CD4-positive, alpha-beta T cell treated with Interleukin-6 at 100 ng/mL for 8 hours (primary cell): ENCODE results near the gene EEFSEC.

Experiments
- DNase-seq: peaks from one replicate; pipeline ENCODE4 v3.0.0-alpha.2; 2020; ENCODE audit warnings: mixed read lengths, low spot score

EEFSEC gene, protein sequence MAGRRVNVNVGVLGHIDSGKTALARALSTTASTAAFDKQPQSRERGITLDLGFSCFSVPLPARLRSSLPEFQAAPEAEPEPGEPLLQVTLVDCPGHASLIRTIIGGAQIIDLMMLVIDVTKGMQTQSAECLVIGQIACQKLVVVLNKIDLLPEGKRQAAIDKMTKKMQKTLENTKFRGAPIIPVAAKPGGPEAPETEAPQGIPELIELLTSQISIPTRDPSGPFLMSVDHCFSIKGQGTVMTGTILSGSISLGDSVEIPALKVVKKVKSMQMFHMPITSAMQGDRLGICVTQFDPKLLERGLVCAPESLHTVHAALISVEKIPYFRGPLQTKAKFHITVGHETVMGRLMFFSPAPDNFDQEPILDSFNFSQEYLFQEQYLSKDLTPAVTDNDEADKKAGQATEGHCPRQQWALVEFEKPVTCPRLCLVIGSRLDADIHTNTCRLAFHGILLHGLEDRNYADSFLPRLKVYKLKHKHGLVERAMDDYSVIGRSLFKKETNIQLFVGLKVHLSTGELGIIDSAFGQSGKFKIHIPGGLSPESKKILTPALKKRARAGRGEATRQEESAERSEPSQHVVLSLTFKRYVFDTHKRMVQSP

DNA sequence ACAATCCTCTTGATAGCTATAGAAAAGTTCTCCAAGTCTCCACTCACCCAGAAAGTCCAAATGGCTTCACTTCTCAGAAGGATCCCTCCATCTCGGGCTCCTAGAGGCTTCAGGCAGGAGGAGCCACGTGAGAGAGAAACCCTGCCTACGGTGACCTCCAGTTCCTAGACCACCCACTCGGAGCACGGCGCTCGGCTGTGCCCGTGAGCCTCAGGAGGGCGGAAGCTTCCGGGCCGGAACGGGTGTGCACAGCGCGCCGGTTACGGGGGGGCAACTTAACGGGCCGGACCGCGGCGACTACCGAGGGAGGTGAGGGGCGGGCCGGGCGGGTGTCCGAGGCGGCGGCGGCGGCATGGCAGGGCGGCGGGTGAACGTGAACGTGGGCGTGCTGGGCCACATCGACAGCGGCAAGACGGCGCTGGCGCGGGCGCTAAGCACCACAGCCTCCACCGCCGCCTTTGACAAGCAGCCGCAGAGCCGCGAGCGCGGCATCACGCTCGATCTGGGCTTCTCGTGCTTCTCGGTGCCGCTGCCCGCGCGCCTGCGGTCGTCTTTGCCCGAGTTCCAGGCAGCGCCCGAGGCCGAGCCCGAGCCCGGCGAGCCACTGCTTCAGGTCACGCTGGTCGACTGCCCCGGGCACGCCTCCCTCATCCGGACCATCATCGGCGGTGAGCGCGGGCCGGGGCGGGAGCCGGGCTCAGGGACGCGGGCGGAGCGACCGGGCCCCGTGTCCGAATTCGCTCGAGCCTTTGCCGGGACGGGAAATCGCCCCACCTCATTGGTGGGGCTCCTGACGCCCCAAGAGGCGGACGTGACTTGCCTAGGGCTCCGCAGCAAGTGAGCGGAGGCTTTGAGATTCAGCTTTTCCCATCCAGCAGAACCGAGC, at the start of gene EEFSEC:
EEFSEC (plus strand) TSS at position 326 of the 886 bp plus-strand sequence; CDS start at position 353, 27 bp downstream.
- peak; percentile 77 for DNase-seq

DNA sequence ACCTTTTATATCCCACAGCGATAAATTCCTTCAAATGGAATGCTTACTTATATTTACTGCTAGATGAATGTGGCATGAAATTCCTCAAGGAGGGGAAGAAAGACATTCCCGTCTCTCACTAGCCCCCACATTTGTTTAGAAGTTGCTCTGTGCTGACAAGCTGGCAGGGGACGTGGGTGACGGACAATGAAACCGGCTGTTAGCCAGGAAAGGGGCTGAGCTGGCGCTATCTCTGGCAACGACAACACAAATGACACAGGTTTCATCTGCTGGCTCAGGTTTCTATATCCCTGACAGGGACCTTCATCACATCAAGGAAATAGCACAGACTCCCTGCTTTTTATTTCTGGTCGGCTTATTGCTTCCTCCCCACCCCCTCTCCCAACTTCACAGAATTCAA, 45.4 kb upstream of the EEFSEC start:
- no peak for DNase-seq

DNA sequence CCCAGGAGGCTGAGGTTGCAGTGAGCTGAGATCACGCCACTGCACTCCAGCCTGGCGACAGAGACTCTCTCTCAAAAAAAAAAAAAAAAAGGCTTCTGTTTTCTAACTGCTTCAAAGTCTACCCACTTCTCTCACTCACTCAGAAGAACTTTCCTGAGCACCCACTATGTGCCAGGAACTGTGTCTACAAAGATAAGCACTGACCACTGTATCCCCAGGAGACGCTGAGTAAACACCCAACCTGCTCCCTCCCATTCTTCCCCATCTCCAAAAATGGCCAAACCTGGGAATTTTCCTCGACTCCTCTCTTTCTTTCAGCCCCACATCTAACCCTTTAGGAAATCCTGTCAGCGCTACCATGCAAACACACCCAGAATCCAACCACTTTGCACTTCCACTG, 42.1 kb upstream of the EEFSEC start:
- DNase-seq = no peak

DNA sequence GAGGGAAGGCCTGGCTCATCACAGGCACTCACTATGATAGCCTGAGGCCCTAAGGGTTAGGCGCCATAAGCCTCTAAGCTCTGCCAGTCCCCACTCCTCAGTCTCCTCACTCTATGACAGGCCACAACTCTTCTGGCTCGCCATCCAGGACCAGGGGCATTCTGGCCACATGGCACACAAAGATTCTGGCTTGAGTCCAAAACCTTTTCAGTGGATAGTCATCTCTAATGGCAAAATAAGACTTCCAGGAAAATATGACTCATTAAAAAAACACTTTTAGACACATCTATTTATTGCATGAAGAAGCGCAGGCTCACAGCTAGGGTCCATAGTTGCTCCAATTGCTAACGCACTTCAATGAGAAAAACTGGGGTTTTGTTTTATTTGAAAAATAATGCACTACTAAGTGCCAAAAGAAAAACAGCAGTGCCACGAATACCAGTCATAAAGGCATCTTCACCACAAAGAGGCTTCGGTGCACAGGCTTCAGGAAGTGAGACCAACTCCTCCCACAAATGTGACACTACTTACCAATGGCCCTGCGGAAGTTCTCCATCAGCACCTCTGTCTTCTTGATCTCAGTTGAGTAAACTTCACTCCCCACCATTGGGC, 40.8 kb upstream of the EEFSEC start:
- DNase-seq = peak; percentile 56

DNA sequence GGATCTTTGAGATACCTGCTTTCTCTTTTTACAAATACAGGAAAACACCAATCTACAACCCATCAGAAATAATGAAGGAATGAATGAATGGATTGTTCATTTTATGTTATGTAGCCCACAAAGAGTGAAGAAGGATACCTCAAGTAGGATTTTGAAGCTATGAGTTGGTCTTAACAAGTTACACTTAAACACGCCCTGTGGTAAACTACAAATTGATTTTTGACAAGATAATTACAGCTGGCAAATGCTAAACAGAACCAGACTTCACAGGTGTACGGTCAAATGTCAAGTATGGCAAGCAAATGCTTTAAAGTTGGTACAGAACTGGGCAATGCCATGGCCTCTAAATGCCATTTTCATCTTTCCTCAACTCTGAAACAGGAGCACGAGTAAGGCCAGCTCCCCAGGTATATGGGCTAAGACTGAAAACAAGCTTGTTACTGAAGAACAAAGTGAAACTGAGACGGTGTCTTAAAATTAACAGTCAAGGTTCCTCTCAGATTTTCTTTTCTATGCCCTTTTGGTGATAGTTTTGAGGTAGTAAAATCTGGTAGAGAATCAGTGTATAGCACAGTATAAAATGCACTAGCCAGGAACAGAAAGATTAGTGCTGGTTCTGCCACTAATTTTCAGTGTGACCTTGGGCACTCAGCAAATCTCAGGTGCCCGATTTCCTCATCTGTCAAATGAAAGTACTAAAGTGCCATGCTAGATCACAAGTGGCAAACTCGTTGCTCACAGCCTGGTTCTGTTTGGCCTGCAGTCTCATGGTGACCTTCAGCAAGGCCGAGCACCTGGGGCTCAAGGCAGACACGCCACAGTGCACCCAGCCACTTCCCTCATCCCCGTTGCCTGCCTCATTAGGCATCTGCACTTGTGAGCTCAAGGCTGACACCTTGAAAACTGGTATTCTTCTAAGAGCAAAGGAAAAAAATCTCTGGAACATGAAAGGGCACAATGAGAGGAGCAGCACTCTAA, 39.2 kb upstream of the EEFSEC start:
- DNase-seq = no peak

DNA sequence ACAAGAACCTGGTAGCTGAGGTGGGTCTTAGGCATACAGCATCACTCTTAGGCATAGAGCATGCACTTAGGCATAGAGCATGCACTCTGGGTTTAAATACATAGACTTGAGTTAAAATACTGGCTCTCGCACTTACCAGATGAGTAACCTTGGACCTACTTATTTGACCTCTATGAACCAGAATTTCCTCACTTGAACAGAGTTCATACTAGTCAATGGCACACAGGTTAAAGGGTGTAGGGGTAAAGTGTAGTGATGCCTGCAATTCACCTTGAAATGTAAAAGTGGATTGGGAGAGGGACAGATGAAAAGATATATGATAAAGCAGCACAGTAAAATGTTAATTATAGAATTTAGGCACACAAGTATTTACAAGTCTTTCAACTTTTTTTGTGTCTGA, 31.3 kb upstream of the EEFSEC start:
- DNase-seq = no peak

DNA sequence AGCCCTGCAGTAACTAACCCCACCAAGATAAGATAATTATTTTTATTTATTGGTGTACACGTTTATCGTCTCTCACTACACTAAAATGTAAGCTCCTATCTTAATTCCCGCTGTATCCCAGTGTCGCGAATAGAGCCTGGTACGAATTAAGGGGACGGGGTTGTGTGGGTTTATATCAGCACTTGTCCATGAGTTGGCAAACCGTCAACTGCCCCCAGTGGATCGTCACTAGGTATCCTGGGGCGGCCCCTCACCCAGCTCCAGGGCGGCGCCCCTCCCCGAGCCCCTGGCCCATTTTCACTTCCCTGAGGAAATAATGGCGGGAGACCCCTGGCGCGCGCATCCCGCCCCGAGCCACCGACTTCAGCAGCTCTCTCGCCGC, 30.1 kb upstream of the EEFSEC start:
- no peak for DNase-seq

DNA sequence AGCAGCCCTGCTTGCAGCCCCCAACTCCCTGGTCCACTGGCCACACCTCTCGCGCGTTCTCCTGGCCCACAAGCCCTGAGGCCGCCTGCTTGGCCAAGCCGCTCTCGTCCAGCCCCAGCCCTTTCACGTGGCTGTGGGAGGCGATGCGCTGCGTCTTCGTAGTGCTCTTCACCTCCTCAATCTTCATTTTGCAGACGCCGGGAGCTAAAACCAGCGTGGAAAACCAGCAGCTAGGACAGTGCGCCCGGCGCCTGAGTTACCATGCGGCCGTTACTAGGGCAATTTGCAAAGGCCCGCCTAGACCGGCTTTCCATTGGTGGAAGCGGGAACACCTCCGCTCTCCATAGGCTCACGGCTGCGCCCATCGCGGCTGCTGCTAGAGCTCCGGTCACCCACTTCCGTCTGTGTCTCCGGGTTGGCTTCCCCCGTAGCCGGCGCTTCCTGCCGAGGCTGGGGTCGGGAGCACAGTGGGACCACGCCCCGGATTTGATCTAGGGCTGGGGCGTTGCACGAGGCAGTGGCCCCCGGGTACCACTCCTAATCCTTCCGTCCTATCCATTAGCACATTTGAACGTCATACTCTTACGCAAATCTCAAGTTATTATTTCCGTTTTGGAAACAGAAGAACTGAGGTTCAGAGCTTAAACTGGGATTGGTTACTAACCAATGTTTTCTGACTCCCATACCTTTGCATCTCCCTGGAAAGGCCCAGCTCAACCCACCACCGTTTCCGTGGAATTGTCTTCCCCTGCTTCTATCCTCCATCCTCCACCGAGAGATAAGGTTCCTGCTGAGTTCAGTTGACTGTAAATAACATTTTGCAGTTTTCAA, 29.5 kb upstream of the EEFSEC start, which contains the start of gene RUVBL1:
RUVBL1 (minus strand) TSS at position 275 of the 831 bp plus-strand sequence; CDS start at position 187, 88 bp downstream.
- peak; percentile 97 for DNase-seq

DNA sequence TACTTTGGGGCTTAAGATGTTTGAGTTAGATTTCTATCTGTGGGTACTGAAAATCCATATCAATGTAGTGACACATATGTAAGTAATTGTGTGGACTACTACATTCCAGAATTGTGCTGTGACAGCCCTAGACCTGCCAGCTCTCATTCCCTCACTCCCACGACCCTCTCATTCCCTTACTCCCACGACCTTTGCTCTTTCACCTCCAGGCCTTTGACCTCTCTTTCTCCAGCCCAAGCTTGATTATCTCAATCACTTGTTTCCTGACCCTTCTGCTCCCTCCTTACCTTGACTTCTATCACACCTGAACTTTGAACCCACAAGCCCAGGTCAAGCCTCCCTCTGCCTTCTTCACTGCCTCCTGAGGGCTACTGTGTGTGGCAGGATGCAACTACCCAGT, 26.0 kb upstream of the EEFSEC start:
- no peak for DNase-seq

DNA sequence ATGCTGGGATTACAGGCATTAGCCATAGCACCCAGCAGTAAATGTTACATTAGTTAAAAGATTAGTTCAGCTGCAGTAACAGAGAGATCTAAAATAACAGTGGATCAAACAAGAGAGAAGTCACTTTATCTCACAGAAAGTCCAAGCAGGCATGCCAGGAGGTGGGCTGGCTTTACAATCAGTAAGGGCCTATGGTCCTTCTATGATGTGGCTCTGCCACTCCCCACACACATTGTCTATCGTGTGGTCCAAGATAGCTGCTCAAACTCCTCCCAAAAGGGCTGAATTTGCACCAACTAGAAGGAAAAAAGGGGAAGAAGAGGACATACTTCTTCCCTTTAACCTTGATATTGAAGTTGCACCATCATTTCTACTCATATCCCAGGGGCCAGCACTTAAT, 25.0 kb upstream of the EEFSEC start:
- no peak for DNase-seq

DNA sequence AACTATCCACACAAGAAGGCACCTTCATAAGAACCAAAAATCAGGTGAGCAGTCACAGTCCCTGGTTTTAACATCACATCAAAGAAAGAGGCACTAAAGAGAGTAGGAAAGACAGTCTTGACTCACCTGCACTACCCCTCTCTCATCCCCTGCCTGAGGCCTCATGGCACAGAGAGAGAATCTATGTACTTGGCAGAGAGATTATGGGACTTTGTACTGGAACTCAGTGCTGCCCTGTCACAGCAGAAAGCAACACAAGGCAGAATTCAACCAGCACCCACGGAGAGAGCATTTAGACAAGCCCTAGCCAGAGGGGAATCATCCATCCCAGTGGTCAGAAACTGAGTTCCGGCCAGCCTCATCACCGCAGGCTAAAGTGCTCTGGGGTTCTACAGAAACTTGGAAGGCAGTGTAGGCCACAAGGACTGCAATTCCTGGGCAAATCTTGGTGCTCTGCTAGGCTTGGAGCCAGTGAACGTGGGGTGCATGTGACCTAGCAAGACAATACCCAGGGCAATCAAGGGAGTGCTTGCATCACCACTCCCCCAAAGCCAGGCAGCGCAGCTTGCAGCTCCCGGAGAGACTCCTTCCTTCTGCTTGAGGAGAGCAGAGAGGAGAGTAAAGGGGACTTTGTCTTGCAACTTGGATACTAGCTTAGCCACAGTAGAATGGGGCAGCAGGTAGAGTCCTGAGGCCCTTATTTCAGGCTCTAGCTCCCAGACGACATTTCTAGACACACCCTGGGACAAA, 21.2 kb upstream of the EEFSEC start:
- DNase-seq = no peak

DNA sequence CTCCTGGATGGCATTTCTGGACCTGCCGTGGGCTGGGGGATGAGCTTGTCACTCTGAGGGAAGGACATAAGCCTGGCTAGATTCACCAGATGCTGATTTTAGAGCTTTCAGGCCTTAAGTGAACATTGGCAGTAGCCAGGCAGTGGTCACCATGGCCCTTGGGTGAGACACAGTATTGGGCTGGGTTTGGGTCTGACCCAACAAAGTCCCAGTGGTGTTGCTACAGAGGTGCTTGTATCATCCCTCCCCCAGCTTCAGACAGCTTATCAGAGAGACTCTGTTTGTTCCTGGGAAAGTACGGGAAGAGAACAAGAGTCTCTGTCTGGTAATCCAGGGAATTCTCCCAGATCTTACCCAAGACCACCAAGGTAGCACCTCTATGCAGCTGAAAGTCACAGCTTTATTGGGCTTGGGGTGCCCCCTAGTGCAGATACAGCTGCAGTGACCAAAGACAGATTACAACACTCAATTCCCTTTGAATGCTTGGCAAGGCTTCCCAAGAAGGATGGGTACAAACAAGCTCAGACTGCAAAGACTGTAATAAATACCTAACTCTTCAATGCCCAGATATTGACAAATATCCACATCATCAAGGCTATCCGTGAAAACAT, 19.9 kb upstream of the EEFSEC start:
- peak; percentile 43 for DNase-seq

DNA sequence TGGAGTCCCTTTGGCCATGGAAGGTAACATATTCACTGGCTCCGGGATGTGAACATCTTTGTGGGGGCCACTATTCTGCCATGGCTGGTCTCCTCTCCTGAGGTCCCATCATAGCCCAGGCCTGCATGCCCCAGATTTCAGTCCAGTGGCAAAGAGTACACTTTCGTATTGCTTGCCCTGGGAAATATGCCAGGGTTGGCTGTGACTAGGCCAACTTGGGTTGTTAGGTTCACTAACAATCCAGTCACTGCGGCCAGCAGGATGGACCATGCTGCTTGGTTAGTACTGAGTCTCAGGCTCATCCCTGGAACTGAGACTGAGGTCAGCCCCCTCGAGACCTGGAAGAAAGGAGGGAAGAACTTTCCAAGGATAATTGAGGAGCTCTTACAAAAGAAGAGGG, 9.8 kb upstream of the EEFSEC start:
- DNase-seq = no peak

DNA sequence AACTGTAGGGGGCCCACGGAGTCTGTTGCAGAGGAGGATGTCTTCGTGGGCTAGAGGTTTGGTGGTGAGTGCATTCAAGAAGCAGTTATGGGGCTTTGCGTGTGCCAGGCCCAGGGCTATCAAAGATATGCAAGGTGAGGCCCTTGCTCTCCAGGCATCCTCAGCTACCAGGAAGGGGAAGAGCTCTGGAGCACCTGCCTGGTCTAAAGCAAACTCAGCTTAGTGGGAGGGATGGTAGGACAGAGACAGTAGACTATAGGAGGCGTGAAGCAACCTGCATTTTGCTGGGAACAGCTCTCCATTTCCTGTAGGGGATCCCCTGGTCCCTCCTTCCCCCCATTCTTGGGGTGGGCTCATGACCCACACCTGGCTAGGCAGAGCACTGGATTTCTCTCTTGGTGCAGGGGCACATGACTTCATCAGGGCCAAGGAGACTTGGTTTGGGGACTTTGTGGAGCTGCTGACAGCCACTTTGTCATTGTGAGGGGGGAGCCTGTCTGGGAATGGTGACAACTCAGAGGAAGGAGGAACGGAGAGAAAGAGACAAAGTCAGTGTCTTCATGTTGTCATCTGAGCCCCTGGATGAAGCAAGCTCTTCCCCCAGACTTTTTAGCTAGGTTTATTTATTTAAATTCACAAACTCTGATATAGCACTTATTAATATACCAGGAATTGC, 8.6 kb upstream of the EEFSEC start:
- DNase-seq = no peak

DNA sequence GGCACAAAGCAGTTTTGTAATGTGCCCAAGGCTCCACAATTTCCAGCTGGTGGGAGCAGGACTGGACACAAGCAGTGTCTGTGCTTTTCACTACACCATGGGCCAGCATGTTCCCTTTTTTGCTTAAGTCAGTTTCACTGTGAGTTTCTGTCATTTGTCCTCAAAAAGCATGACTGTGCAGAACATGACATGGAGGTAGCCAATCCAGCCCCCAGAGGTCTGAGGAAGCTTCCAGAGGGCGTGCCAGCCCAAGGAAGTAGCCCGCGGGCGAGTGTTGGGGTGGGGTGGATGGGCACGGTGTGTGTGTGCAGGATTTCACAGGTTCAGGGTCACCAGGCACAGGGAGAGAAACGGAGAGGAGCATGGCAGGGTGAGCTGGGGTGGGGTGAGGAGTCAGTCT, 8.0 kb upstream of the EEFSEC start:
- no peak for DNase-seq

DNA sequence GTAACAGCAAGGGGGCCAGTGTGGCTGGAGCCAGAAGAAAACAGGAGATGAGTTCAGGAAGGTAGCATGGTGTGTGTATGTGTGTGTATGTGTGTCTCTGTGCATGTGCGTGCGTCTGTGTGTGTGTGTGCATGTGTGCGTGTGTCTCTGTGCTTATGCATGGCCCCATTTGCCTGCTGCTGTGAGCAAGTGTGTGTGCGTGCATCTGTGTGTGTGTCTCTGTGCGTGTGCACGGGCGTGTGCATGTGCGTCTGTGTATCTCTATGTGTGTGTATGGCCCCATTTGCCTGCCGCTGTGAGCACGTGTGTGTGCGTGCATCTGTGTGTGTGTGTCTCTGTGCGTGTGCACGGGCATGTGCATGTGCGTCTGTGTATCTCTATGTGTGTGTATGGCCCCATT, 7.1 kb upstream of the EEFSEC start:
- no peak for DNase-seq

DNA sequence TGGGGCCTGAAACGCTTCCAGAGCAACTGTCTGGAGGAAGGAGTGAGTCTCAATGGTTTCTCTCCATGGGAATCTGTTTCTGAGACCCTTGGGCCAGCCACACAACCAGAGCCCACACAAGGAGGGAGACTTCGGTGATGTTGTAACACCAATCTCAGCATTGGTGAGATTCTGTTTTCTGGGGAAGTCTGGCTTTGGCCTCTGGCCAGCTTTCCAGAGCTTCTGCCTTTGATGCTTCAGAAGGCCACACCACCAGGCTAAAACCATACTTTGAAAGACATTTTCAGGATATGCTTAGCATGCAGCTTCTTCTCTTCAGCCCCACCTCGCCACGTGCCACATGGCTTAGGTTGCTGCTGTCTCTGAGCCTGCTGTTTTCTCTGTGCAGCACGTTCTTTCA, 3.6 kb upstream of the EEFSEC start:
- no peak for DNase-seq

DNA sequence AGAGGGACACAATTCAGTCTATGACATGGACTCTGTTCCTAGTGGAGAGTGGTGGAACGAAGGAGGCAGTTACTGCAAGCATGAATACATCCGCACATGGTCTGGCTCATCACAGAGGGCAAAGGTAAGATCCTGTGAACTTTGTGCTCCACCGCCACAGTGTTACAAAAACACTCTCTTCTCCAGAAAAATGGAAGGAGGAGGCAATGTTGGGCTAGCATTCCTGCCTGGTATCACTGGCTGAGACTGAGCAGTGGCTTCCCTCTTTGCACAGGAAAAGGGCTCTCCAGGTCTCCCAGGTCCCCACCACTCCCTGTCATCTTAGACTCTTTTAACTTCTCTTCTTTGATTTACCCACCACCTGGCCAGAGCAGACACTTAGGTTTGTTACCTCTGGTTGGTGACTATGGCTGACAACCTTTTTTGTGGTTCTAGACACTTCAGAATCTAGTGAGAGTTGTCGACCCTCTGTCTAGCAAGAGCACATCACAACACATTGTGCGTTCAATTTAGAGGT, 1.5 kb upstream of the EEFSEC start:
- DNase-seq = no peak
